GM13977 (cell line): ENCODE results near the gene FAT3.

Experiments
- DNase-seq: peaks from one replicate; pipeline ENCODE4 v3.0.0; 2012; ENCODE audit warnings: low spot score
- CTCF ChIP-seq: IDR thresholded peaks from 2 replicates; pipeline ENCODE4 v1.5.1; 2012; ENCODE audit warnings: mild to moderate bottlenecking, control low read depth; ENCODE audit not compliant: insufficient read depth; ENCODE audit errors: extremely low read depth, missing control alignments
- in situ Hi-C: fragments of 300-500 bp; cut with MboI; formaldehyde crosslinking; loops from one replicate; pipeline ENCODE4 v1.12.0; 2022; ENCODE audit warnings: low sequenced_read_pairs, low pct_unique_long_range_greater_than_20kb, mixed read lengths, inconsistent platforms; ENCODE audit not compliant: unreplicated experiment

Gene FAT3

GRCh38 chr11:92266806-92267205 is 42.2 kb downstream of the FAT3 start:
- TF ChIP-seq CTCF: no peak
- in situ Hi-C loops: no loop called here
- no peak for DNase-seq

GRCh38 chr11:92267278-92267677 is 42.7 kb downstream of the FAT3 start:
- DNase-seq: no peak
- no peak for TF ChIP-seq CTCF
- in situ Hi-C loops: no loop called here

- TF ChIP-seq CTCF: no peak
- in situ Hi-C loops: no loop called here
- DNase-seq: no peak
Measured at GRCh38 chr11:92267968-92268367, 43.4 kb downstream of the FAT3 start.

- in situ Hi-C loops: no loop called here
- DNase-seq: no peak
- TF ChIP-seq CTCF: no peak
Measured at GRCh38 chr11:92268546-92268945, 43.9 kb downstream of the FAT3 start.

- in situ Hi-C loops: no loop called here
- DNase-seq: no peak
- no peak for TF ChIP-seq CTCF
Measured at GRCh38 chr11:92269021-92269420, 44.4 kb downstream of the FAT3 start.

GRCh38 chr11:92269841-92270240 is 45.2 kb downstream of the FAT3 start:
- DNase-seq: no peak
- no peak for TF ChIP-seq CTCF
- in situ Hi-C loops: no loop called here

GRCh38 chr11:92272651-92273050 is 48.0 kb downstream of the FAT3 start:
- in situ Hi-C loops: no loop called here
- no peak for TF ChIP-seq CTCF
- DNase-seq: no peak
